ENCODE measurements around the gene MTUS2.

Gene MTUS2

GRCh38 chr13:29165216-29165615 lies 345.1 kb downstream of the MTUS2 start:
- no peaks in the 10 kb centered on the region for H3K27me3 ChIP-seq (ENCODE audit: control insufficient read depth, low read length)
- no peak for TF ChIP-seq CTCF (IDR thresholded peaks at IDR 0.05; ENCODE audit: low read depth, low read length, poor library complexity, severe bottlenecking)
- no peak for TF ChIP-seq EZH2phosphoT487 (IDR thresholded peaks at IDR 0.05; ENCODE audit: borderline replicate concordance, low read length)
- no peaks in the 10 kb centered on the region for H3K9me3 ChIP-seq (ENCODE audit: control insufficient read depth, insufficient read depth, low read length)
- H3K9me2 ChIP-seq (replicated peaks; ENCODE audit: control insufficient read depth, low read length), result no peaks in the 10 kb centered on the region
- no peaks in the 10 kb centered on the region for H3F3A ChIP-seq (ENCODE audit: control insufficient read depth, insufficient read depth)
- no peak overlapping the region for H3K27ac ChIP-seq (ENCODE audit: low read depth, low read length)
- no peaks in the 10 kb centered on the region for H4K20me1 ChIP-seq (ENCODE audit: control insufficient read depth, insufficient read depth, low read depth, low read length)
- H3K4me3 ChIP-seq (ENCODE audit: low read length), result no peak overlapping the region
- H3K36me3 ChIP-seq (ENCODE audit: control insufficient read depth, low read length), result no peaks in the 10 kb centered on the region
- no peak overlapping the region for H3K4me2 ChIP-seq (ENCODE audit: low read length)
- H3K4me1 ChIP-seq (ENCODE audit: control insufficient read depth, low read length), result no peaks in the 10 kb centered on the region
- H3K79me2 ChIP-seq (ENCODE audit: control insufficient read depth, low read length), result no peaks in the 10 kb centered on the region

GRCh38 chr13:29165840-29166239 lies 345.7 kb downstream of the MTUS2 start:
- no peak for TF ChIP-seq CTCF (IDR thresholded peaks at IDR 0.05; ENCODE audit: low read depth, low read length, poor library complexity, severe bottlenecking)
- no peak for TF ChIP-seq EZH2phosphoT487 (IDR thresholded peaks at IDR 0.05; ENCODE audit: borderline replicate concordance, low read length)
- no peaks in the 10 kb centered on the region for H3K9me3 ChIP-seq (ENCODE audit: control insufficient read depth, insufficient read depth, low read length)
- no peaks in the 10 kb centered on the region for H3K36me3 ChIP-seq (ENCODE audit: control insufficient read depth, low read length)
- no peak overlapping the region for H3K27ac ChIP-seq (ENCODE audit: low read depth, low read length)
- H4K20me1 ChIP-seq (ENCODE audit: control insufficient read depth, insufficient read depth, low read depth, low read length), result no peaks in the 10 kb centered on the region
- H3K4me3 ChIP-seq (ENCODE audit: low read length), result no peak overlapping the region
- H3K79me2 ChIP-seq (ENCODE audit: control insufficient read depth, low read length), result no peaks in the 10 kb centered on the region
- H3K4me2 ChIP-seq (ENCODE audit: low read length), result no peak overlapping the region
- no peaks in the 10 kb centered on the region for H3K27me3 ChIP-seq (ENCODE audit: control insufficient read depth, low read length)
- no peaks in the 10 kb centered on the region for H3F3A ChIP-seq (ENCODE audit: control insufficient read depth, insufficient read depth)
- H3K9me2 ChIP-seq (replicated peaks; ENCODE audit: control insufficient read depth, low read length), result no peaks in the 10 kb centered on the region
- H3K4me1 ChIP-seq (ENCODE audit: control insufficient read depth, low read length), result no peaks in the 10 kb centered on the region

GRCh38 chr13:29170436-29171082 lies 350.4 kb downstream of the MTUS2 start:
- Histone ChIP-seq H3K4me3 (ENCODE audit: low read length) (no peak overlapping the region), H3K36me3 (ENCODE audit: control insufficient read depth, low read length) (no peaks in the 10 kb centered on the region), H3K9me3 (ENCODE audit: control insufficient read depth, insufficient read depth, low read length) (no peaks in the 10 kb centered on the region), H3K27me3 (ENCODE audit: control insufficient read depth, low read length) (no peaks in the 10 kb centered on the region), H3K9me2 (replicated peaks; ENCODE audit: control insufficient read depth, low read length) (no peaks in the 10 kb centered on the region), H3F3A (ENCODE audit: control insufficient read depth, insufficient read depth) (no peaks in the 10 kb centered on the region), H3K4me2 (ENCODE audit: low read length) (no peak overlapping the region), H4K20me1 (ENCODE audit: control insufficient read depth, insufficient read depth, low read depth, low read length) (no peaks in the 10 kb centered on the region), H3K79me2 (ENCODE audit: control insufficient read depth, low read length) (no peaks in the 10 kb centered on the region), H3K4me1 (ENCODE audit: control insufficient read depth, low read length) (no peaks in the 10 kb centered on the region), H3K27ac (ENCODE audit: low read depth, low read length) (no peak overlapping the region)
- no peak for TF ChIP-seq CTCF (IDR thresholded peaks at IDR 0.05; ENCODE audit: low read depth, low read length, poor library complexity, severe bottlenecking)
- no peak for TF ChIP-seq EZH2phosphoT487 (IDR thresholded peaks at IDR 0.05; ENCODE audit: borderline replicate concordance, low read length)

All from DOHH2 (cell line).